Ureter (tissue), 1 donor: ENCODE results near the gene CASS4. TPM values are rescaled to one million over a fixed set of nuclear protein-coding genes. Genes with fewer than 3 reads are reported as not detected.
"Not testable (repeated sequence)": the region's sequence is repeated elsewhere in the genome, so short reads cannot be mapped to it uniquely, and the experiment has no call there.

ENCODE experiments used
- DNase-seq: peaks from one replicate; pipeline ENCODE4 v3.0.0-alpha.2; 2020; ENCODE audit warnings: low spot score
- total RNA-seq: library from RNA; stranded (reverse); gene quantifications from one replicate; pipeline ENCODE4 v1.2.4, GENCODE V29; 2023
- donor health status: DM: yes; HTN: yes; CAD: no.

CASS4 gene, protein sequence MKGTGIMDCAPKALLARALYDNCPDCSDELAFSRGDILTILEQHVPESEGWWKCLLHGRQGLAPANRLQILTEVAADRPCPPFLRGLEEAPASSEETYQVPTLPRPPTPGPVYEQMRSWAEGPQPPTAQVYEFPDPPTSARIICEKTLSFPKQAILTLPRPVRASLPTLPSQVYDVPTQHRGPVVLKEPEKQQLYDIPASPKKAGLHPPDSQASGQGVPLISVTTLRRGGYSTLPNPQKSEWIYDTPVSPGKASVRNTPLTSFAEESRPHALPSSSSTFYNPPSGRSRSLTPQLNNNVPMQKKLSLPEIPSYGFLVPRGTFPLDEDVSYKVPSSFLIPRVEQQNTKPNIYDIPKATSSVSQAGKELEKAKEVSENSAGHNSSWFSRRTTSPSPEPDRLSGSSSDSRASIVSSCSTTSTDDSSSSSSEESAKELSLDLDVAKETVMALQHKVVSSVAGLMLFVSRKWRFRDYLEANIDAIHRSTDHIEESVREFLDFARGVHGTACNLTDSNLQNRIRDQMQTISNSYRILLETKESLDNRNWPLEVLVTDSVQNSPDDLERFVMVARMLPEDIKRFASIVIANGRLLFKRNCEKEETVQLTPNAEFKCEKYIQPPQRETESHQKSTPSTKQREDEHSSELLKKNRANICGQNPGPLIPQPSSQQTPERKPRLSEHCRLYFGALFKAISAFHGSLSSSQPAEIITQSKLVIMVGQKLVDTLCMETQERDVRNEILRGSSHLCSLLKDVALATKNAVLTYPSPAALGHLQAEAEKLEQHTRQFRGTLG
- total RNA-seq, result 0.91 TPM

DNA sequence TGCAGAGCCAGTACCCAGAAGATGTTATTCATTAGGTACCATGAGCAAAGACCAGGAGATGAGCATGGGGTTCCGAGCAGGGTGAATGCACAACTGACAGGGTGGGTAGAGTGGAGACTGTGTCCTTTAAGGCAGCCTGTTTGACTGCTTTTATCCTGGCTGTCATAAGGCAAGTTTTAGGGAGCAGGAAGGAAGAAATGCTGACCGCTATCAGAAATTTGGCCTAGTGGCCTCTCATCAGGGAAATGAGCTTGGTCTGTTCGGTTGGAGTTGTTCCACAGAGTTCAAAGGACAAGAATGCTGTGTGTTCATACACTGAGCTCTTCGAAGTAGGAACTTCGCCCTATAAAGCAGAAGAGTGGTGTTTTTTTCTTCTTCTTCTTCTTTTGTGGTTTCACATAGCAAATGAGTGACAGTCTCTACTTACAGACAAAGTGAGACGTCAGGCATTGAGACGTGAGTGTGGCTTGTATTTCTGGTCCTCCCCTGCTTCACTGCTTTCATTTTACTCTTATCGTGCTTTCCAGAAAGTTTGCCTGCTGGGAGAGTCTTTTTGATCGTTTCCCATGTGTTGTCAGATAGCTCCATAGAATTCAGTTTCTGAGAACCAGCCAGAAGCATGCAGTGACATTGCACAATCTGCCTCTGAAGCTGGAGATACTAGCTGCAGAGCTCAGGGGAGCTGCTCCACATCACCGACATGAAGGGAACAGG, at the start of gene CASS4:
TSS of gene CASS4 (plus strand) at position 502 of the 714 bp plus-strand sequence. CDS start at position 701, 199 bp downstream.
- no peak for DNase-seq

DNA sequence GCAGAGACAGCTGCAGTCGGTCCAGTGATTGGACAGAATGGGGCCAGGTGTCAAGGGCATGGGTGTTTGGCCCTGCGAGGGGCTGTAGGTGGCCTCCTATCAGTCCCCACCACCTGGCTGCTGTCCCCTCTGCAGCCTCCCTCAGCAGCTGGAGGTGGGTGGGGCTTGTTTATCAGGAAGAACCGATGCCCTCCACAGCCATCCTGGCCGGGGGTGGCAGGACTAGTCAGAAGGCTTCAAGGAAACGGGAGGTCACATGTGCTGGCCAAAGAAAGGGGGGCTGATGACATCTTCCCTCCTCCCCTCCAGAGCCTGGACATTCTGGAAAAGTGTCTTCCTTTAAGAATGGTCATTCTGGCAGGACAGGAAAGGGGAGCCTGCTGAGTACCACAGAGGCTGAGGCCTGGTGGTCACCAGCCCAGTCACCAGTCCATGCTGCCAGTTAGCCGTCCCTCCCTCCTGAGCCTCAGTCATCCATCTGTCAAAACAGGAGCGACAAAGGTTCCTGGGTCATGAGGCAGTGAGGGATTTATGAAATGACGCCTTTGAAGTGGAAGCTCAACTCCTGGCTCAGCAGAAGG, 49.1 kb upstream of the CASS4 start:
- no peak for DNase-seq

DNA sequence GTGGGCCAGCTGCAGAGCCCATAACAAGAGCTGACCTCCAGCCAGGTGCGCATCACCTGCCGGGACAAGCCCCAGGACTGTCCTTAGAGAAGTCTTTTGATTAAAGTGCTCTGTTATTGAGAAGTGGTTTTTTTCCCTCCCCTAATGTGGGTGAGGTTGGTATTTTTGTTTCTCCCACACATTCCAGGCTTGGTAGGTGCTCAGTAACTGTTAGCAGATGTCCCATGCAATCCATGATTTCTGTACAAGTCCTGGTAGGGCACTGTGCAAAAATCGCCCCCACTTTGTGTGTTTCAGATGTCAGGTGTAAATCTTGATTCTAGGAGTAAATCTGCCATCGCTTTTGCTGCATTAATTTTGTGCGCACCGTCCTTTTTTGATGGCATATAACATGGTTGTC, 48.6 kb upstream of the CASS4 start:
- no peak for DNase-seq

DNA sequence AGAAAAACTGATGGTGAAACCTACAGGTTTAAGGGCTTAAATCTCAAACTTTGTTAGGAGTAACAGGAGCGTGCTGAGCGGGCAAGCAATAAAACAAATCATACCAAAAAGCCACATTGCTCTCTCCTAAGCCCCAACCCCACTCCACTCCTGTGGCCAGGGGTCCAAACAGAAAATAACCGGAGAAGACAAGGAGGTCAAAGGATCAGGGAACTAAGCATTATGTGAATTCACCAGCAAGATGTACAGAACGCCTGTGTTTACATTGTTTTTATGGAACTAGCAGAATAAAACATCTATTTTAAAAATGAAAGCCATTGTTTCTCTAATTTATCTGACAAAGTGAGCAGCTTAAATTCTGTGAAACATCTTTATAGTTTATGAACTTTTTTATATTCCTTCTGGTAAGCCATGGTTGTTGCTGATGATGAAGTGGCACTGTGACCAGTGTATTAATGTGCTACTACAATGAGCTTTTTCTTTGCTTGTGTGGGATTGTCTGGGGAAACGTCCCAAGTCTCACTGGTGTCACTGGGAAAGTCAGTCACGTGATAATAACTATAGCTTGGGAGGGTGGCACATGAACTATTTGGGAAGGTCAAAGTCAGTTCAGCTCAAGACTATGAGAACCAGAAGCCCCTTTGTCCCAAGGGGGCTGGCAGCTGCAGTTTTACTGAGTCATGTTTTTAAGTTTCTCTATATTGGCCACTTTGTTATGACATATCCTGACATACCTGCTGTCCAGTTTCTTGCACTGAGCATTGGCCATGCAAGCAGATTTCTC, 43.5 kb upstream of the CASS4 start:
- DNase-seq, result no peak

DNA sequence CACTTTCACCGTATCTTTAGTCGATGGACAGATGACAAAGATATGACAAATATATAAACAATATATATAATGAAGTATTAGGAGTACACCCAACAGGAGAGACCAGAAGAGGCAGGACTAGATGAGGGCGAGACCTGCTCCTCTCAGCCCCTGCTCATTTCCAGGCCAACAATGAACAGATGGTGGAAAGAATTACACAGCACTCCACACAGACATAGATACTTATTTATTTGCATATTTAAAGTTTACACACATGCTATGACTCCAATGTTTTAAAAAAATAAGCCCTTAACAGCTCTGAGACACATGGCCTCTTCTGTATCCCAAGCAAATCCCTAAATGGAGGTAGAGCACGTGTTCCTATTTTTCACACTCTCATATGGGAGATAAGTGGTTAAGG, 42.9 kb upstream of the CASS4 start:
- DNase-seq, result no peak

DNA sequence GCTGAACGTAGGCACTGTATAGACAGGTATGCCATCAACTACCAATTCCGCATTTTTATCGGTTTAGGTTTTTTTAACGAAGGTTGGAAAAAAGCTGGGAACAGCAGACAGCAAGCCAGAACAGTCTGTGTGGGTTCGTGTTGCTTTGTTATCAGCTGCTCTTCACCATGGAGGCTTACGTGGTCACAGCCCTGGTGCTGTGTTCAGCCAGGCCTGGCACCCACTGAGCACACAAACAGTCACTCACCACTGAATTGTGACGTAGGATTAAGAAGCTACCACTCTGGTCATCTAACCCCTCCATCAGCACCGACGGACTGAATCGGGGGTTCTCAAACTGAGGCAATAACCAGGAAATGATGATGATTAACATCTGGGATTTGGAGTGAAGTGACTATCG, 40.1 kb upstream of the CASS4 start:
- no peak for DNase-seq

DNA sequence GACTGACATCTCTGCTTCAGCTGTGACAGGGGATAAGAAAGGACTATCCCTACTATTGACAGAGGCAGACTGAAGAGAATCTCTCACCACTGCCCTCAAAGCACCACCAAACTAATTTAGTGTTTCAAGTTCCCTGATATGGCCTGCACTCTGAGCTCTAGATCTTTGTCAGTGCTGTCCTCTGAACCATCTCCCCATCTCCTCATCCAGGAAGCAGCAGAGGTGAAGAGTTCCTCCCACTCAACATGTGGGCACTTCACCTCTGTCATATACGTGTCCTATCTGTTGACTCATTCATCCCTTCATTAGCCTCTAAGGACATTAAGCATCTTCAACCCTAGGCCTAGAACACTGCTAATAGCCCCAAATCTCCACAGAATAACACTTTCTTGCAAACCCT, 39.2 kb upstream of the CASS4 start:
- DNase-seq, result no peak

DNA sequence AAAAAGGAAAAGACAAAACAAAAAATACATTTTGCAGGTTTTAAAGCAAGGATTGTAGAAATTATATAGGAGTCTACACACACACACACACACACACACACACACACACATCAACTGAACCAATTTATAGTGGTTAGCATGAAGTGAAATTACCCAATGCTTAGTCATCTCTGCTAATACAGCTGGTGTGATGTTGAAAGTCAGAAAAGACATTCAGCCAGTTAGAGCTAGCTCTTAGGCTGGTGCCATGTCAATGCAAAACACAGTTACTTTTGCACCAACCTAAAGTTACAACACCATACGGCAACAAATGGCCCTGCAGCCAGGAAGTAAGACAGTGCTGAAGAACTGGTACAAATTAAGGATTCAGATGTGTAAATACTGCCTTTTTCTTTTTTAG, 38.1 kb upstream of the CASS4 start:
- DNase-seq, result no peak

DNA sequence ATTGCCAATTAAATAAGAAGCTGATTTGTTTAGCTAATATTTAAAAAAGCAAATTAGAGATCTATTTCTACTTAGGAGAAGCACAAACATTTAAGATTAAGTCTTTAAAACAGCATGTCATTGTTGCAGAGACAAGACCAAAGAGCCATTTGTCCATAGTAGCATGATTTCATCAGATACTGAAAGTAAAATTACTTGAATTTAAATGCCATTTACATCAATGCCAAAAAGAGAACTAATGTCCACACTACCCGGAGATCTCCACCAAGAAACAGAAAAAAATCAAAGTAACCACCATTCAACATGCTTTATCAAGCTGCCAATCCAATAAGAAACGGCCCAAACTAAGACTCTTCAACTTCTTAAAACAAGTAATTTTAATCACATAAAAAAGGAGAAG, 35.7 kb upstream of the CASS4 start:
- no peak for DNase-seq

DNA sequence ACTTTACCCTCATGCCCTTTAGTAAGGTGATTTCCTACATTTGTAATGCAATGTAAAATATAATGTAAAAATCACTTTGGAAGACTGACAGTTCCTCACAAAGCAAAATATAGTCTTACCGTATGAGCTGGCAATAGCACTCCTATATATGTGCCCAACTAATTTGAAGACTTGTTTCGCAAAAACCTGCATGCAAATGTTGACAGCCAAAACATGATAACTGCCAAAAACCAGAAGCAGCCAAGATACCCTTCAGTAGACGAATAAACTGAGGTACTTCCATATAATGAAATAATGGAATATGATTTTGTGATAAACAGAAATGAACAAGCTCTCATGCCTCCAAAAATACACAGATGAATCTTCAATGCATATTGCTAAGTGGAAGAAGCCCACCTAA, 33.7 kb upstream of the CASS4 start:
- DNase-seq, result no peak

DNA sequence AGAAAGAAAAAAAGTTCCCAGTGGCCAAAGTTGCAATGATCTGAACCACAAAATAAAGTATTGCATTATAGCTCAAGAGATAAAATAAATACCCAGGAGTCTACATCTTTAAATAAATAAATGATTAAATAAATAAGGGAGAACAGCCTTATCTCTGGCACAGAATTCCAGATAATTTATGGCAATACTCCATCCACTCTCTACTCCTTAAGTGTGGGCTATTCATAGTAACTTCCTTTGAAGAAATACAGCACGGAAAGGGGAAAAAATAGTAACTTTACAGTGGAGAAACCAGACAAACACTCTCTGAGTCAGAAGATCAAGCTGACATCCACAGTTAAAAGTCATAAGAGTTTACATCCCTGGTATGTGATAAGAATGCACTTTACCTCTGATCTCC, 31.7 kb upstream of the CASS4 start:
- DNase-seq, result no peak

DNA sequence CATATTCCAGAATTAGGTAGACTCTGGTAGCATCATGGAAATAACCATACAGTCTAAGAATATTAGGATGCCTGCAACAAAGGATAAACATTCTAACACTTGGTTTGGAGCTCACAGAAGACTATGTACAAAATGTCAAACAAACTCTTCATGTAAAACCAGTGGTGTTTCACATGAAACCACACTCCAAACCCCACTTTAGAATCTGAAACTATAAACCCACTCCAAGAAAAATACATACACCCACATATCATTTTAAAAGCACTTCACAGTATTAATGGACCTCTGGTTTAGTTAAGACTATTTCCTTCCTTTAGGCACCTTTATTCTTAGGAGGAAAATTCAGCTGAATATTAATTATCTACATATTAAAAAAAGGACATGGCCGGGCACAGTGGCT, 30.6 kb upstream of the CASS4 start:
- DNase-seq, result no peak

DNA sequence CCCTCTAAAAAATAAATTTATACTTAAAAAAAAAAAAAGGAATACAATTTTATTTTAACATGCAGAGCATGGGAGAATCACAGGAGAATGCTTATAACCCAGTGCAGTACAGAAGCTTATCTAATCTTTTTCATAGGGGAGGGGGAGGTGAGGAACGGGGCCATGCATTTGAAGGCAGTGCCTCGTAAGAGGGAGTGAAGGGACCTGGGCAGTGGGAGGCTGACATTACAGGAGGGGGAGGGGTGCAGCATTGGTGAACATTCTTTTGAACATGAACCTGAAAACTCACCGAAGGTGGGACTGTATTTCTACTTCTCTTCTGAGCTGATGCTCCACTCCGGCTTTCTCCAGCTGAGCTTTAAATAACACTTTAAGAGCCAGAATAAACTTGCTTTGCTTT, 29.4 kb upstream of the CASS4 start:
- DNase-seq, result no peak

DNA sequence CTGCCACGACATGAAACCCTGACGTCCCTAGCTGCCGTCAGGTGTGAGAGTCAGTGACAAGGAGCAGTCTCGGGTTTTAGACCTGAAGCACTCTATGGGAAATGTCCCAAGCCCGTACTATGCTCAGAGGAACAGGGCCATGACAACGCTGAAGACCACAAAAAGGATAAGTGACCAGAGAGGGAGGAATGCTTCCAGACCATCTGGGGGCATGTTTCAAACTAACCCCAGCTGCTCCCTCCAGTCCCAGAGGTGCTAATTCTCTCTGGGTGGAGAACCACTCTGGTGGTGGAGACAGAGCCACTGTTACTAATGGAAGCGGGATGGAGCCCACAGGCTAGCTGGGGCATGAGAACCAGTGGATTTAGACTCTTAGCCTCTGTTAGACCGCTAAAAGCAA, 28.7 kb upstream of the CASS4 start:
- DNase-seq, result no peak

DNA sequence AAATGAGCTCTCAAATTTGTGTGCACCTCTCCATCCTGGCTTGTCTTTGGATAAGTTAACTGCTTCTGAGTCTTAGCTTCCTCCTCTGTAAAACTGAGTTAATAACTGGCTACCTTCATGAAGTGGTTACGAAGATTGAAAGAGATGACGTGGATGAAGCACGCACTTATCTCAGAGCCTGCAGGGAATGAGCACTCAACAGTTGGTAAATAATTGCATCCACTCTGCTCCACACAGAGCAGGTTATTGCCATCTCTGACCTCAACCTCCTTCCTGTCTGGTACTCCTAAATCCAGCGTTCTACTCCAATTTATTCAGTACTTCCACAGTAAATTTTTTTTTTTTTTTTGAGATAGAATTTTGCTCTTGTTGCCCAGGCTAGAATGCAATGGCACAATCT, 26.9 kb upstream of the CASS4 start:
- DNase-seq, result no peak

DNA sequence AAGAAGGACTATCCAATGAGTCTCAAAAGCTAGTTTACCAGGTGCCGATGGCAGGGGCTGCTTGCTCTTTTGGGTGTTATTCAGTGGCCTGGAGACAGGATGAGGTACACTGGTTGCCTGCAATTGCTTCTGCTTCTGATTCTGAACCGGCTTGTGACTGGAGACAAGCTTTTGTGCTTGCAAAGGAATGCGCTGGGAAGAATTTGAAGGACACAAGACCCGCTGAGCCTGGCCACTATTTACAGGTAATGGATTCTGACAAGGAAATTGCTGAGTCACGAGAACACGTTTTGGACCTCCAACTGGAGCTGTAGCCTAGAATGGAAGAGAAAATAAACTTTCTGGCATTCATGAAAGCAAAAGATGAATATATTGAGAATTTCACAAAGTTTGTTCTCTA, 25.8 kb upstream of the CASS4 start:
- DNase-seq, result no peak

DNA sequence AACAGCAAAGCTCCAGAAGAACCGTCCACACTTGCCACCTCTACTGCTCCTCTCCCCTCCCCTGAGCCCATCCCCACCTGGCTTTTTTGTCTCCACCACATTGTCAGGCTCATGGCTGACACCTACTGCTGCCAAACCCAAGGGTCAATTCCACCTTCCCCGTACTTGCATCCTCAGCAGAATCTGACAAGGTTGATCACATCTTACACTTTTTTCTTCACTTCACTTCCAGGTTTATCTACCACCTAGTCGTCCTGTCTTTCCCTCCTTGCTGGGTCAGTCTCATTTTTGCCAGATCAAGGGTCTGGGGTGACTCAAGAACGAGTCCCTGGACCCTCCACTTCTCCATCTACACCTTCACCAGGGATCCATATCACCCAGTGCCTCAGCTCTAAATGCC, 23.2 kb upstream of the CASS4 start:
- no peak for DNase-seq

DNA sequence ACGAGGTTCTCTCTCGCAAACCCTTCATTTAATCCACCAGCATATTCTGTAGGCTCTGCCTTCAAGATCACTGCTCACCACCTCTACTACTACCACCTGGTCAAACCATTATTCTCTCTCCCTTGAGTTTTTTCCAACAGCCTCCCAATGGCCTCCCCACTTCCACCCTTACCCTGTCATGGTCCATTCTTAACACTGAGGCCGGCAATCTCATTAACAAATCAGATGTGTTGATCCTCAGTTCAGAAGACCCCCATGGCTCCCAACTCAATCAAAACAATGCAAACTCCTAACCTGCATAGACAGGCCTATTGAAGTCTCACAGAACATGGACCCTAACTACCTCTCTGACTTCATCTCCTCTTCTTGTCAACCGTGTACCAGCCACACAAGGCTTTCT, 22.3 kb upstream of the CASS4 start:
- no peak for DNase-seq

DNA sequence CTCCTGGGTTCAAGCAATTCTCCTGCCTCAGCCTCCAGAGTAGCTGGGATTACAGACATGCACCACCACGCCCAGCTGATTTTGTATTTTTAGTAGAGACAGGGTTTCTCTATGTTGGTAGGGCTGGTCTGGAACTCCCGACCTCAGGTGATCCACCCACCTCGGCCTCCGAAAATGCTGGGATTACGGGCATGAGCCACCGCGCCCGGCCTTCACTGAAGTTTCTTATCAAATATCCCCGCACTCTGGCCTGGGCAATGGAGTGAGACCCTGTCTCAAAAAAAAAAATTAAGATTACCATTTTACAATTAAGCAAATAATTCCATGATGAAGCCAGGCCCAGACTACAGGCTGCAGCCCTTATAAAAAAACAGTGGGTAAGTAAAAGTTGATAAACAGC, 21.7 kb upstream of the CASS4 start:
- DNase-seq, result not testable (repeated sequence)

DNA sequence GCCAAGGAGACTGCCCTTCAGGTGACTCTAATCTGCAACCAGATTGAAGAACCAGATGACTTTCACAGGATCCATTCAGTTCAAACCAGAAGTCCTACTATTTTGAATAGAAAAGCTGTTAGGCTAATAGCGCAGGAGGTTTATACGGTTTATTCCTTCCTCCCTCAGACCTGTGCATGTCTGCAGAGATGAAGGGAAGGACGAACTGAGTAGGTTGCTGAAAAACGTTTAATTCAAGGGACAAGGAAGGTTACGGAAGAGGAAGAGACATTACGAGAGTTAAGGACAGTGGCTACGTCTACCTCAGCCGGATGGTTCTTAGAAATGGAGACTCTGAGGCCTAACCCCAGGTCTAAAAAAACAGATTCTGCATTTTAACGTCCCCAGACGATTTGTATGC, 21.0 kb upstream of the CASS4 start:
- DNase-seq, result no peak

DNA sequence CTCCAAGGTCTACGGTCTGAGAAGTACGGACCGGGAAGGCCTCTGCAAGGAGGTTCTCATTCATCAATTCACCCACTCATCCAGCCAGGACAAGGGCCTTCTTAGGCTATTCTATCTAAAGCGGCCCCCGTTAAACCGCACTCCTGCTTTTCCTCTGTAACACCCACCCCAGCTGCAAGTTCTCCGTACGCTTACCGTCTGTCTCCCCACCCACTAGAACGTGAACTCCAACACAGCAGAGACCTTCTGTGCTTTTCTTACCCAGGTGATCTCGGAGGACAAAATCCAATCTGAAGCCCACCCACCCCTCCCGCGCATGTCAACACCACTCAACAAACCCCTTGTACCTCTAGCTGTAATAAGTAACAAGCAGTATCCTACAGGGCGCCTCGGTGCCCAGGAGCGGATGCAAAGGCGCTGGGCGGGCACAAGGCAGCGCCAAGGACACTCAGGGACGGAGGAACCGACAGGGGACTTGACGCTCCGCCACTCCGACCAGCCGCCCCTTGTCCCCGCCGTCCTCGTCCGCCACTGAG, 20.4 kb upstream of the CASS4 start:
- no peak for DNase-seq
